HG03565 (cell line): ENCODE measurements around the gene UGT2A2.

Experiments
- ATAC-seq: cut with Tn5 transposase; IDR thresholded peaks from one replicate; pipeline ENCODE4 v1.9.1; 2021; ENCODE audit warnings: mild to moderate bottlenecking, moderate library complexity; ENCODE audit not compliant: unreplicated experiment

UGT2A2 gene

DNA sequence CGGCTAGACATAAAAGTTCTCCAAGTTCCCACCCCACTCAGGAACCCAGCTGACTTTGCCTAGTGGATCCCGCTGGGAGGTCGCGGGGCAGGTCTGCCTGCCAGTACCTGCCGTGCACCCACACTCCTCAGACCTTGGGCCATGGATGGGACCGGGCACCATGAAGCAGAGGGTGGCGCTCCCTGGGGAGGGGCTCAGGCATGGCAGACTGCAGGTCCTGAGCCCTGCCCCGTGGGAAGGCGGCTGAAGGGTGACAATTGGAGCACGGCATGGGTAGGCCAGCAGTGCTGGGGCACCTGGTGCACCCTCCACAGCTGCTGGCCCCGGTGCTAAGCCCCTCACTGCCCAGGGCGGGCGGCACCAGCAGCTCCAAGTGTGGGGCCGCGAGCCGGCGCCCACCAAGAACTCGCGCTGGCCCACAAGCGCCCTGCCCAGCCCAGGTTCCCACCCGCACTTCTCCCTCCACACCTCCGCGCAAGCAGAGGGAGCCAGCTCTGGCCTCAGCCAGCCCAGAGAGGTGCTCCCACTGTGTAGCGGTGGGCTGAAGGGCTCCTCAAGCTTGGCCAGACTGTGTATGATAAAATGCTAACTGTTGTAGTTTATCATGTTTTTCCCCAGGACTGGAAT is 63.1 kb downstream of the UGT2A2 start:
- ATAC-seq = no peak

DNA sequence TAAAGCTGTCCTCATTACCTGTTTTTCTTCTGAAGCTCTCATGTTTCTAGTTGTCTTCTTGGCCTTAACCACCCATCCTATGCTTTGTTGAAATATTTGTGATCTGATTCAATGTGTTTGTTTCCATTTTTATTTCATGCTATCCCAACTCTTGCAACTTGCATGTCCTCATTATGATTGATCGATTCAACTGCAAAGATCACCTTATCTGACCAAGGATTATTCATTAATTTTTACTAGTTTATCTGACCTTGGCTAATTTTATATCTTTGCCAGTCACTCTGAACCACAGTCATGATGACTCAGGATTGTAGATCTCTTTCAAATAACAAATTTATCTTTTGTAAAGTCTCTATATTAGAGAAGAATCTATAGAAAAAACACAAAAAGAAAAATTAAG is 70.7 kb downstream of the UGT2A2 start:
- no peak for ATAC-seq

DNA sequence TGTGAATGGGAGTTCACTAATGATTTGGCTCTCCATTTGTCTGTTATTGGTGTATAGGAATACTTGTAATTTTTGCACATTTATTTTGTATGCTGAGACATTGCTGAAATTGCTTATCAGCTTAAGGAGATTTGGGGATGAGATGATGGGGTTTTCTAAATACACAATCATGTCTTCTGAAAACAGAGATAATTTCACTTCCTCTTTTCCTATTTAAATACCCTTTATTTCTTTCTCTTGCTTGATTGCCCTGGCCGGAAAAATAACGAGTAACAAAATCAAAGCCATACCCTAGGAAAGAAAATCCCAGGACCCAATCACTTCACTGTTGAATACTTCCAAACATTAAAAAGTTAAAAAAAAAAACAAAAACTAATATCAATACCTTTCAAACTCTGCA is 76.0 kb downstream of the UGT2A2 start:
- no peak for ATAC-seq

DNA sequence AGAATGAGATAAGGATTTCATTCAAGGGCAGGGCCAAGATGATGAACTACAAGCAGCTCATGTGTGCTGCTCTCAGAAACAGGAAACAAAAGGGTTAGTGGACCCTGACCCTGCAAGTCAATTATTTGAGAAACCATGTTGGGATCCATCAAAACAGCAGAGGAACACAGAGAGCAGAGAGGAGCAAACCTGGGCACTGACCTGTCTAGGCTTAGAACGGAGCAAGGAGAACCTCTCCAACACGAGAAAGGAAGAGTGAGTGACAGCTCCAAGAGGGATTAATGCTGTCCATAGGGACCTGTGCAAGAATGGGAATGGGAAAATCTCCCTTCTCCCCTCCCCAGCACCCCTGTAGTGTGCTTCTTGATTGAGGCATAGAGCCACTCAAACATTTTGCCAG is 89.8 kb downstream of the UGT2A2 start:
- ATAC-seq = no peak

DNA sequence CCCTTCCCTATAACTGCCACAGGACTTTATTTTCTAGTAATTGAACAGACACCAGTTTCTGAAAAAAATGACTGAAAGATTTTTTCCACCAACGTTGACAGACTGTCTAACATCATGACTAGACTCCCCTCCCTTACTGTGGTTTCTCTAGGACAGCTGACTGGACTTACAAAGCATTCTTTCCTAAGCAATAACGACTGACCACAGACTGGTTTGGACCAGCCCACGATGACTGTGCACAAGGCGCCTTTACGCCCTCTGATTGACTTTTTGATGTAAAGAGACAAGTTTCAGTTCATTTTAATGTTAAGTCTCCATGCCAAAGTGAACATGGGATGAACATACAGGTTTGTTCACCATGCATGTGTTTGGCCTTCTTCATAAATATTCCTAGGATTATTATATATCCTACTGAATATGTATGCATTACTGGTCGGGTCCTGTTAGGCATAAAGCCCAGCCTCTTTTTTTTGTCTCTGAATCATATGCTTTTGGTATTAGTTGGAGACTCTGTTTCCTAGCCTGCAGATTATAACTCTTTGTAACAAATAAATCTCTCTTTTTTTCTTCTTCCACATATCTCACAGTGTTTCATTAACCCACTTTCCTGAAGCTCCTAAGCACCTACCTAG is 93.2 kb downstream of the UGT2A2 start:
- ATAC-seq = no peak
